DND-41 (cell line): ENCODE data around the gene EYS.

ENCODE experiments used
- EZH2 ChIP-seq: IDR thresholded peaks from 3 replicates; pipeline ENCODE4 v1.6.1; 2012; ENCODE audit warnings: borderline replicate concordance, low read depth, mild to moderate bottlenecking, moderate library complexity, low read length, inconsistent platforms; ENCODE audit not compliant: severe bottlenecking
- TF ChIP-seq, protein P1 (sequence below): IDR thresholded peaks from 2 replicates; pipeline ENCODE4 v1.5.1; 2012; ENCODE audit warnings: borderline replicate concordance, low read length, moderate library complexity, mild to moderate bottlenecking; ENCODE audit not compliant: poor library complexity, severe bottlenecking; ENCODE audit errors: extremely low read depth

GRCh38 chr6:63731930-63732329 lies 1975.1 kb downstream of the EYS start:
- TF ChIP-seq, protein P1, sequence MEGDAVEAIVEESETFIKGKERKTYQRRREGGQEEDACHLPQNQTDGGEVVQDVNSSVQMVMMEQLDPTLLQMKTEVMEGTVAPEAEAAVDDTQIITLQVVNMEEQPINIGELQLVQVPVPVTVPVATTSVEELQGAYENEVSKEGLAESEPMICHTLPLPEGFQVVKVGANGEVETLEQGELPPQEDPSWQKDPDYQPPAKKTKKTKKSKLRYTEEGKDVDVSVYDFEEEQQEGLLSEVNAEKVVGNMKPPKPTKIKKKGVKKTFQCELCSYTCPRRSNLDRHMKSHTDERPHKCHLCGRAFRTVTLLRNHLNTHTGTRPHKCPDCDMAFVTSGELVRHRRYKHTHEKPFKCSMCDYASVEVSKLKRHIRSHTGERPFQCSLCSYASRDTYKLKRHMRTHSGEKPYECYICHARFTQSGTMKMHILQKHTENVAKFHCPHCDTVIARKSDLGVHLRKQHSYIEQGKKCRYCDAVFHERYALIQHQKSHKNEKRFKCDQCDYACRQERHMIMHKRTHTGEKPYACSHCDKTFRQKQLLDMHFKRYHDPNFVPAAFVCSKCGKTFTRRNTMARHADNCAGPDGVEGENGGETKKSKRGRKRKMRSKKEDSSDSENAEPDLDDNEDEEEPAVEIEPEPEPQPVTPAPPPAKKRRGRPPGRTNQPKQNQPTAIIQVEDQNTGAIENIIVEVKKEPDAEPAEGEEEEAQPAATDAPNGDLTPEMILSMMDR, result no peak
- no peak for TF ChIP-seq EZH2
